ENCODE data around the gene CPSF3. TPM values are rescaled to one million over a fixed set of nuclear protein-coding genes. Genes with fewer than 3 reads are reported as not detected.

Gene CPSF3
- total and polyA plus RNA-seq, 12 donors: 12.8 to 19.8 (median 16.1) TPM

- intact Hi-C loops (cut with DNase I): no loop called here
- Histone ChIP-seq H3K9me3 (no peaks in the 10 kb centered on the region), H3K4me1 (peaks cover 6 to 33% (median 23%) of the 10 kb centered on the region in 9 donors), H3K27me3 (no peaks in the 10 kb centered on the region), H3K36me3 (peaks cover 0 to 90% (median 5%) of the 10 kb centered on the region in 9 donors), H3K4me3 (no peak overlapping the region), H3K27ac (no peak overlapping the region)
- TF ChIP-seq CTCF (IDR thresholded peaks at IDR 0.05): no peak
- 86 to 91% methylated on average over 11 of the region's 11 CpGs for WGBS, 2 donors
- ATAC-seq (no peak), DNase-seq (no peak)
Observed at GRCh38 chr2:9388199-9388681, 35.2 kb upstream of the CPSF3 start.

- Histone ChIP-seq H3K36me3 (peaks cover 0 to 86% (median 5%) of the 10 kb centered on the region in 9 donors), H3K9me3 (no peaks in the 10 kb centered on the region), H3K4me1 (peaks cover 6 to 41% (median 30%) of the 10 kb centered on the region in 9 donors), H3K27me3 (no peaks in the 10 kb centered on the region), H3K4me3 (no peak overlapping the region), H3K27ac (no peak overlapping the region)
- WGBS, 2 donors: 90 to 91% methylated on average over 28 of the region's 28 CpGs
- ATAC-seq (no peak), DNase-seq (no peak)
- TF ChIP-seq CTCF (IDR thresholded peaks at IDR 0.05): no peak
- intact Hi-C loops (cut with DNase I): no loop called here
Observed at GRCh38 chr2:9388950-9389911, 34.2 kb upstream of the CPSF3 start.

- ATAC-seq (no peak), DNase-seq (no peak)
- Histone ChIP-seq H3K4me3 (no peak overlapping the region), H3K4me1 (peaks cover 6 to 42% (median 31%) of the 10 kb centered on the region in 9 donors), H3K27me3 (no peaks in the 10 kb centered on the region), H3K27ac (no peak overlapping the region), H3K36me3 (peaks cover 0 to 86% (median 5%) of the 10 kb centered on the region in 9 donors), H3K9me3 (no peaks in the 10 kb centered on the region)
- WGBS, 2 donors: 85 to 94% methylated on average over 7 of the region's 7 CpGs
- intact Hi-C loops (cut with DNase I): no loop called here
- no peak for TF ChIP-seq CTCF (IDR thresholded peaks at IDR 0.05)
Observed at GRCh38 chr2:9390151-9390850, 33.2 kb upstream of the CPSF3 start.

GRCh38 chr2:9390991-9391390, 32.5 kb upstream of the CPSF3 start:
- ATAC-seq: no peak
- no peak for DNase-seq
- Histone ChIP-seq H3K9me3 (no peaks in the 10 kb centered on the region), H3K4me1 (peaks cover 6 to 37% (median 27%) of the 10 kb centered on the region in 9 donors), H3K4me3 (no peak overlapping the region), H3K36me3 (peaks cover 0 to 86% (median 5%) of the 10 kb centered on the region in 9 donors), H3K27ac (no peak overlapping the region), H3K27me3 (no peaks in the 10 kb centered on the region)
- intact Hi-C loops (cut with DNase I): no loop called here
- no peak for TF ChIP-seq CTCF (IDR thresholded peaks at IDR 0.05)
- WGBS, 2 donors: 94 to 95% methylated on average over 19 of the region's 19 CpGs
